Suppressor macrophage treated with lipopolysaccharide for 4 hours (primary cell): ENCODE data around the gene CLPTM1.

Source experiments
- DNase-seq: peaks from one replicate; pipeline ENCODE4 v3.0.0-alpha.2; 2020

The CLPTM1 gene

DNA sequence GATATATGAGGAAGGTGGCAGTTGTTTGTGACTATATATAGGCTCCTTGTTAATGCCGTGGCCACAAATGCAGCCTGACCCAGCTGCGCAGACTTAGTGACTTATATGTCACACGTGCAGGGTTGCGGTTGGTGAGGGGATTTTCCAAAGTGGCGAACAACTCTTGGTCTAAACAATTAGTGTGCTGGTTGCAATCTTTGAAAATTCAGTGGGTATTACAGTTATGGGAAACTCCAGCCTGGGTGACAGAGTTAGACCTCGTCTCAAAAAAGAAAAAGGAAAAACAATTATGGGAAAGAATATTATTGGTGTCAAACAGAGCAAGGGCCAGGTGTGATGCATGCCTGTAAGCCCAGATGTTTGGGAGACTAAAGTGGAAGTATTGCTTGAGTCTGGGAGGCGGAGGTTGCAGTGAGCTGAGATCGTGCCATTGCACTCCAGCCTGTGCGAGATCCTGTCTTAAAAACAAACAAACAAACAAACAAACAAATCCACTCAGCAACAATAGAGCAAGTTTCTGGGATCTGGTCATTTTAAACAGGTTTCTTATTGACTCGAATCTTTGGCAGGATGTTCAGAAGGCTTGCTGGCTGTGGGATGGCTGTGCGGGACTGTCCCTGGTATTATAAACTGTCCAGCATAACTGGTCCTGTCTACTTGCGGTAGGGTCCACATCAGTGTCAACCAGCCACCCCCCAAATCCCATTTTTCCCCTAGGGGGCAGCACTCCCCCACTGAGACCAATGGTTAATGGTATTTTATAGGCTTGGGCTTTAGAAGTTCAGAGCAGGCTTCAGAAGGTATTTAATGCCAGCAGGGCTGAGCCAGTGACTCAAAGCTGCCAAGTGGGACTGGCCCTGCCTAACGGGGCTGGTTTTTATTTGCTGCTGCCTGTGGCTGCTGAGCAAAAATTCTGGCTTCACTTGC is 61.5 kb downstream of the CLPTM1 start:
- DNase-seq: peak; percentile 66

DNA sequence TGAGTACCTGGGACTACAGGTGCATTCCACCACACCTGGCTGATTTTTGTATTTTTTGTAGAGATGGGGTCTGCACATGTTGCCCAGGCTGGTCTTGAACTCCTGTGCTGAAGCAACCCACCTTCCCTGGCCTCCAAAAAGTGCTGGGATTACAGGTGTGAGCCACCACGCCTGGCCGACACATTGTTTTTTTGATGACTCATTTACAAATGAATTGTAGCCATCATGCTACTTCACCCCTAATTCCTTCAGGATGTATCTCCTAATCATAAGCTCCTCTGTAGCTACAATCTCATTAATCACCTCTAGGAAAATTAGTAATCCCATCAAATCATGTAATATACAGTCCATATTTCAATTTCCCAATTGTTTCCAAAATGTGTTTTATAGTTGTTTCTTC is 64.0 kb downstream of the CLPTM1 start:
- no peak for DNase-seq

DNA sequence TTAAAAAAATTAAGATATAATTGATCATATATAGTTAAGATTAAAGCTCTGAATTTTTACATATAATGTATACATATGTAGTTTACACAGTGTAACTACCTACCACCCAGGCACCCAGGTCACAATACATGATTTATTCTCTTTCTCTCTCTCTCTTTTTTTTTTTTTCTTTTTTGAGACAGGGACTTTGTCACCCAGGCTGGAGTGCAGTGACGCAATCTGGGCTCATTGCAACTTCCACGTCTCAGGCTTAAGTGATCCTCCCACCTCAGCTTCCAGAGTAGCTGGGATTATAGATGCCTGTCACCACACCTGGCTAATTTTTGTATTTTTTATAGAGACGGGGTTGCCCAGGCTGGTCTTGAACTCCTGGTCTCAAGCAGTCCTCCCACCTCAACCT is 64.9 kb downstream of the CLPTM1 start:
- DNase-seq: no peak

DNA sequence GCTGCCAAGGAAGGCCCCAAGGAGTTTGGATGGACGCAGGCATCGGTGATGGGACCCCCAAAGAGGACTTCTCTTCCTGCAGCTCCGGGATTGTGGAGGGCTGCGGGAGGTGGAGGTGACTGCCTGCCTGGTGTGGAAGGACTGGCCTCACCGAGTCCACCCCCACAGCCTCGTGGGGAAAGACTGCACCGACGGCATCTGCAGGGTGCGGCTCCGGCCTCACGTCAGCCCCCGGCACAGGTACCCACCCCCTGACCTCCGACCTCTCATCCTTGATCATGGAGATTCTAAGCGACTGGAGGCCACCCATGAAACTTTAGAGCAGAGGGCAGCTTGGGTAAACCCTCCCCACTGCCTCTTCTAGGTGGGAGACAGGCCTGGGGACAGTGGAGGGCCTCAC is 66.8 kb downstream of the CLPTM1 start:
- DNase-seq: no peak

DNA sequence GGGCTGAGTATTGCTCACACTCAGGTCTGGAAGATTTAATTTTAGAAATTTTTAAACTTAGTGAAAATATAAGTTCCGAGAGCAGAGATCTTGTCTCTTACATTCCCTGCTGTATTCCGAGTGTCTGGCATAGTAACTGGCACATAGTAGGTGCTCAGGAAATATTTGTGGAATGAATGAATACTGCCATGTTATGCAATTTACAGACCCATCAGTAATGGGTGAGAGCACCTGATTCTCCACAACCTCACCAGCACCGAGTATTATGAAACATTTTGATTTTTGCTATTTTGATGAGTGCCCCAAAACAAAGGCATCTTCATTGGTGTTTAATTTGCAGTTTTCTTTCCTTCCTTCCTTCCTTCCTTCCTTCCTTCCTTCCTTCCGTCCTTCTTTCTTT is 67.9 kb downstream of the CLPTM1 start:
- DNase-seq: no peak

DNA sequence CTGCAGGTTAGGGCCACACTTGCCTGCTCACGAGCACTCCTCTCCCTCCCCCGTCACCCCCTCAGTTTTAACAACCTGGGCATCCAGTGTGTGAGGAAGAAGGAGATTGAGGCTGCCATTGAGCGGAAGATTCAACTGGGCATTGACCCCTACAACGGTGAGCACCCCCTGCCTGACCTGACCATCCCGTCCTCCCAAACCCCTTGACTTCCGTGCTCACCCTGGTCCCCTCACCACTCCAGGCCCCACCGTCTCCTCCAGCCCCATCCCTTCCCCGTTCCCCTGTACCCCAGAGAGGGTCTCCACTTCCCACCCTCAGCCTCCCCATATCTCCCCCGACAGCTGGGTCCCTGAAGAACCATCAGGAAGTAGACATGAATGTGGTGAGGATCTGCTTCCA is 70.1 kb downstream of the CLPTM1 start:
- no peak for DNase-seq

DNA sequence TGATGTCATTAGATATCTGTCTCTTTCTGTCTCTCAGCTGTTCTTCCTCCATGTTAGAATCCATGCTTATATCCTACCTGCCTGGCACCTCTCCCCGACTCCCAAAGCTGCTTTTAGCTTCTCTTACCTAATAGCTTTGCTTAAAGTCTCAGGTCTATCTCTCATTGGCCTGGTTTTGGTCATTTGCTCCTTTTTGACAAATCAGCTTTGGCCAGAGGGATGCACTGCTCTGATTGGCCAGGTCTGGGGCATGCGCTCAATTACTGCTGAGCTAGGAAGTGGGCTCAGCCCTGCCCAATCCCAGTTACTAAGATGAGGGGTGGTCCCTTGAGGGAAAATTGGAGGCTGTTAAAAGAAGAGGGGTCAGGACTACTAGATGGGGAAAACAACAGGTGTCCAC is 72.2 kb downstream of the CLPTM1 start:
- DNase-seq: no peak

DNA sequence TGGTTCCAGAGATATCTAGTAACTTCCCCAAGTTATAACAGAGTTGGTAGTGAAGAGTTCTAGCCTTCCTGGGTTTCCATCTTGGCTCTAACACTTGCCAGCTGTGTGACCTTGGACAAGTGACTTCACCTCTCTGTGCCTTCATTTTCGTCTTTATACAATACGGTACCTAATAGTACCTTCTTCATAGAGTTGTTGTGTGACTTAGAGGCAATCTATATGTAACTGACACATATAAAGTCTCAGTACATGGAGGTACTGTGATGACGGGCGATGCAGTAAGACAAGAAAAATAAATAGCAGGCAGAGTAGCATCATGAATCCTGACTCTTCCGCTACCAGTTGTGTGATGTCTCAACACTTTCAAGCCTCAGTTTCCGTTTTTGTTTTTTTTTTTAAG is 75.6 kb downstream of the CLPTM1 start:
- DNase-seq: no peak

DNA sequence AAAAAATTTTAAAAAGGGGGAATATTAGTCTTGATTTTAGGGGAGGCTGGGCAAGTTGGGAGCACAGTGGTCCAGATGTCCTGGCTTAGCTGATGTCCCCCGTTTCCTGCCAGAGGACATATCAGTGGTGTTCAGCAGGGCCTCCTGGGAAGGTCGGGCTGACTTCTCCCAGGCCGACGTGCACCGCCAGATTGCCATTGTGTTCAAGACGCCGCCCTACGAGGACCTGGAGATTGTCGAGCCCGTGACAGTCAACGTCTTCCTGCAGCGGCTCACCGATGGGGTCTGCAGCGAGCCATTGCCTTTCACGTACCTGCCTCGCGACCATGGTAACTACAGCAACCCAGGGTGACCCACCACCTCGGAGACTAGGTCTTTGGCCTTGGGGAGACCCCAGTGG is 77.2 kb downstream of the CLPTM1 start:
- DNase-seq: no peak

DNA sequence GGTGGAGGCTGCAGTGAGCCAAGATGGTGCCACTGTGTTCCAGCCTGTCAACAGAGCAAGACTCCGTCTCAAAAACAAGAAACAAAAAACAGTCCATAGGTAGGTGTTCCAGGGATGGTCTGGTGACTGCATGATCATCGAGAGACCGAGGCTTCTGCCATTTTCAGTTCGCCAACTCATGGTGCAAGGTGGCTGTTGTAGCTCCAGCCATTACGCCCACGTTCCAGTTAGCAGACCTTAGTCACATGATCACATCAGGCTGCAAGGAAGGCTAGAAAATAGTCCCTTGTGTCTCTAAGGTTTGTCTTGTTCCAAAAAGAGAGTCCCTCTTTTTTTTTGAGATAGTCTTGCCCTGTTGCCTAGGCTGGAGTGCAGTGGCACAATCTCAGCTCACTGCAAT is 80.6 kb downstream of the CLPTM1 start:
- DNase-seq: no peak

DNA sequence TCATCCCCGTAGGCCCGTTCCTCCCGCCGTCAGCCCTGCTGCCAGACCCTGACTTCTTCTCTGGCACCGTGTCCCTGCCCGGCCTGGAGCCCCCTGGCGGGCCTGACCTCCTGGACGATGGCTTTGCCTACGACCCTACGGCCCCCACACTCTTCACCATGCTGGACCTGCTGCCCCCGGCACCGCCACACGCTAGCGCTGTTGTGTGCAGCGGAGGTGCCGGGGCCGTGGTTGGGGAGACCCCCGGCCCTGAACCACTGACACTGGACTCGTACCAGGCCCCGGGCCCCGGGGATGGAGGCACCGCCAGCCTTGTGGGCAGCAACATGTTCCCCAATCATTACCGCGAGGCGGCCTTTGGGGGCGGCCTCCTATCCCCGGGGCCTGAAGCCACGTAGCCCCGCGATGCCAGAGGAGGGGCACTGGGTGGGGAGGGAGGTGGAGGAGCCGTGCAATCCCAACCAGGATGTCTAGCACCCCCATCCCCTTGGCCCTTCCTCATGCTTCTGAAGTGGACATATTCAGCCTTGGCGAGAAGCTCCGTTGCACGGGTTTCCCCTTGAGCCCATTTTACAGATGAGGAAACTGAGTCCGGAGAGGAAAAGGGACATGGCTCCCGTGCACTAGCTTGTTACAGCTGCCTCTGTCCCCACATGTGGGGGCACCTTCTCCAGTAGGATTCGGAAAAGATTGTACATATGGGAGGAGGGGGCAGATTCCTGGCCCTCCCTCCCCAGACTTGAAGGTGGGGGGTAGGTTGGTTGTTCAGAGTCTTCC is 82.4 kb downstream of the CLPTM1 start:
- DNase-seq: no peak

DNA sequence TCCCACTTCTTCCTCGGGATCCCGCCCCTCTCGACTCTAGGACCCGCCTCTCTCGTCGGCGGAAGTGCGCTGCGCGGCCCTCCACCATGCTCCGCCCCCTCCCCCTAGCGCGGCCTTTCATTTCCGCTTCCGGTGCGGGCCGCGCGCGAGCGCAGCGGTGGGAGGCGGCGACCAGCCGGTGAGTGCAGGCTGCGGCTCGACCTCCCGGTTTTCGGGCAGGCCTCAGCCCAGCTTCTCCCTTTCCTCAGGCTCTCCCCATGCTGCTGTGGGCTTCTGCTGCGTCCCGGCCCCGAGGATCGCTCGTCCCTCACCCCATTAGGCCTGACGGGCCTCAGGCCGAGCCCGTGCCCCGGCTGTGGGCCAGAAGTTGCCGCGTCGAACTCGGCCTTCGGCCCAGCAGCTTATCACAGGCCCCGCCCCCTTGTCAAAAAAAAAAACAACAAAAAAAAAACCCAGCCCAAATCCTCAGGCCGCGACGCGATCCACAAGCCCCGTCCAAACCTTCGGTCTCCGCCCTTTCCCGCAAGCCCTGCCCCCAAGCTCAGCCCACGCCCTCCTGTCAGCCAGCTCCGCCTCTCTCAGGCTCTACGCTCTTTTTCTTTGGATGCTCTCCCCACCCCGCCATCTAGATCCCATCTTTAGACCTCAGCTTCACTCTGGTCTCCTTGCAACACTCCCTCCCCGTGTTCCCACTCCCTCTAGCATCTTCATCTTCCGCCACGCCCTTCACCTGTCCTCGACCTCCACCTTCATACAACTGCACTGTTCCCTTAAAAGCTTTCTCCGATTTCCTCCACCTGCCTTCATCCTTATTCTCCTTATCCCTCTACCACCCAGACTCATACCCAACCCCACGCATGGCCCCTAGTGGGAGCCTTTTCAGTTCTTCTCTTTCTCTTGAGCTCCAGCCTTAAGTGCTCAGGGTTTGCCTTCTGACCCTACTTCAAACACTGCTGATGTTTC is 84.0 kb downstream of the CLPTM1 start, which contains the start of gene CLASRP:
TSS of gene CLASRP (plus strand) at position 115 of the 963 bp plus-strand sequence. CDS start 1,168 bp downstream, outside the sequence.
- DNase-seq: peak; percentile 97

DNA sequence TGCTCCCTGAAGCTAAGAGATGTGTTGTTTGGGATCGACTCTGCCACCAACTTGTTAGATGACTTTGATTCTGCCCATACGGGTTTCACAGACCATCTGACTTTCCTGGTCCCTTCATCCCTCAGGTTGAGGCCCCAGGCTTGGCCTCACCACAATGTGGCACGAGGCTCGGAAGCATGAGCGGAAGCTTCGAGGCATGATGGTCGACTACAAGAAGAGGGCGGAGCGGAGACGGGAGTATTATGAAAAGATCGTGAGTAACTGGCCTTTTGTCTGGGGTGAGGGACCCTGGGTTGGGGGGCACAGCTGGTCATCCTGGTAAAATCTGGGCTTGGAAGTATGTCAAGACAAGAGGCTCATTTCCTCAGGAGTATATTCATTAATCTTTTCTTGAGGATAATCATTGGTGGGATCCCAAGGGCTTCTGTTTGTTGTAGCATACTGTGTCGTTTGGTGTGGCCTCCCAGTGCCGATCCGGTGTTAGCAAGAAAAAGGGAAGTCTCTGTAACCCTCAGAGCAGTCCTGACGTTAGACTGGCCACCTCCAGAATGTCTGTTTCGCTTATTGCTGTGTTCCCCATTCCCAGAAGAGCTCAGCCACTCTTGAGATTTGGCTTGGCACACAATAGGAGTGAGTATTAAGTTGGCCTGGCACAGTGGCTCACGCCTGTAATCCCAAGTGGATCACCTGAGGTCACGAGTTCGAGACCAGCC is 85.0 kb downstream of the CLPTM1 start:
- peak; percentile 88 for DNase-seq

DNA sequence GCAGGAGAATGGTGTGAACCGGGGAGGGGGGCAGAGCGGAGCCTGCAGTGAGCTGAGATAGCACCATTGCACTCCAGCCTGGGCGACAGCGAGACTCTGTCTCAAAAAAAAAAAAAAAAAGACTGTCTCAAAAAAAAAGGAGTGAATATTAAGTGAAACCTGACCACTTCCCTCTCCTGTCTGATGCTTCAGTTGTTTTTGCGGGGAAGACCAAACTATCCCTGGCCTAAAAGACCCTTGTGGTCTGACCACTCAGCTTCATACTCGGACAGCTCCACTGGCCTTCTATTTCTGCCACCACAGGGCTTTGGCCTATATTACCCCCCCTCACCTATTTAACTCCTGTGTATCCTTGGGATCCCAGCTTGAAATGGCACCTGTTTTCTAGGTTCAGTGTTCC is 85.9 kb downstream of the CLPTM1 start:
- no peak for DNase-seq
